HUES48 (cell line): ENCODE data around the gene COL16A1.
A peak's percentile ranks its signal among the peaks of the same experiment; 100 is the strongest.
"Not testable (repeated sequence)": the region's sequence is repeated elsewhere in the genome, so short reads cannot be mapped to it uniquely, and the experiment has no call there.

ENCODE experiments used
- H3K27ac ChIP-seq: one replicate; pipeline ENCODE4 v1.7.0; 2013; ENCODE audit warnings: low read depth, low read length, inconsistent platforms
- H3K27me3 ChIP-seq: 2 replicates; pipeline ENCODE4 v1.6.1; 2013; ENCODE audit warnings: mild to moderate bottlenecking, low read length; ENCODE audit not compliant: control insufficient read depth, insufficient read depth
- H3K36me3 ChIP-seq: 2 replicates; pipeline ENCODE4 v1.6.1; 2013; ENCODE audit warnings: low read length; ENCODE audit not compliant: control insufficient read depth, insufficient read depth
- H3K4me1 ChIP-seq: 2 replicates; pipeline ENCODE4 v1.6.1; 2013; ENCODE audit warnings: mild to moderate bottlenecking, low read length; ENCODE audit not compliant: control insufficient read depth, insufficient read depth
- H3K4me3 ChIP-seq: 2 replicates; pipeline ENCODE4 v1.5.1; 2013; ENCODE audit warnings: mild to moderate bottlenecking, low read depth, low read length
- H3K9ac ChIP-seq: 2 replicates; pipeline ENCODE4 v1.6.1; 2013; ENCODE audit warnings: mild to moderate bottlenecking, low read depth, low read length, moderate library complexity
- H3K9me3 ChIP-seq: 2 replicates; pipeline ENCODE4 v1.6.1; 2013; ENCODE audit warnings: low read length; ENCODE audit not compliant: control insufficient read depth, insufficient read depth

Gene COL16A1

GRCh38 chr1:31717341-31717740 lies 13.5 kb upstream of the COL16A1 start:
- Histone ChIP-seq H3K36me3 (no peaks in the 10 kb centered on the region), H3K27me3 (no peaks in the 10 kb centered on the region), H3K27ac (no peak overlapping the region), H3K9me3 (no peaks in the 10 kb centered on the region), H3K9ac (no peak overlapping the region), H3K4me3 (no peak overlapping the region), H3K4me1 (peaks cover 8% of the 10 kb centered on the region)

- Histone ChIP-seq H3K4me3 (peak overlapping the region; percentile 60; the same call in 1 of the 2 replicates), H3K9me3 (no peaks in the 10 kb centered on the region), H3K27ac (no peak overlapping the region), H3K27me3 (no peaks in the 10 kb centered on the region), H3K4me1 (peaks cover 8% of the 10 kb centered on the region), H3K36me3 (no peaks in the 10 kb centered on the region), H3K9ac (no peak overlapping the region)
Measured at GRCh38 chr1:31715873-31716220, 12.0 kb upstream of the COL16A1 start.

- H3K4me3 ChIP-seq: peak overlapping the region; percentile 60
- peaks cover 8% of the 10 kb centered on the region for H3K4me1 ChIP-seq
- H3K27me3 ChIP-seq: no peaks in the 10 kb centered on the region
- H3K36me3 ChIP-seq: no peaks in the 10 kb centered on the region
- no peak overlapping the region for H3K9ac ChIP-seq
- no peaks in the 10 kb centered on the region for H3K9me3 ChIP-seq
- peak overlapping the region; percentile 27 for H3K27ac ChIP-seq
Measured at GRCh38 chr1:31715087-31715872, 11.5 kb upstream of the COL16A1 start.

- no peaks in the 10 kb centered on the region for H3K9me3 ChIP-seq
- H3K4me3 ChIP-seq: peak overlapping the region; percentile 60
- no peaks in the 10 kb centered on the region for H3K27me3 ChIP-seq
- H3K36me3 ChIP-seq: no peaks in the 10 kb centered on the region
- H3K27ac ChIP-seq: peak overlapping the region; percentile 45
- peak overlapping the region; percentile 30; the same call in 1 of the 2 replicates for H3K9ac ChIP-seq
- H3K4me1 ChIP-seq: peaks cover 8% of the 10 kb centered on the region
Measured at GRCh38 chr1:31714442-31715086, 10.7 kb upstream of the COL16A1 start.

GRCh38 chr1:31712630-31713029 lies 8.8 kb upstream of the COL16A1 start:
- no peaks in the 10 kb centered on the region for H3K9me3 ChIP-seq
- H3K4me1 ChIP-seq: peaks cover 8% of the 10 kb centered on the region
- H3K27me3 ChIP-seq: no peaks in the 10 kb centered on the region
- no peaks in the 10 kb centered on the region for H3K36me3 ChIP-seq
- no peak overlapping the region for H3K27ac ChIP-seq
- H3K9ac ChIP-seq: no peak overlapping the region
- no peak overlapping the region for H3K4me3 ChIP-seq

GRCh38 chr1:31712068-31712467 lies 8.3 kb upstream of the COL16A1 start:
- Histone ChIP-seq H3K4me1 (peaks cover 9% of the 10 kb centered on the region), H3K27me3 (no peaks in the 10 kb centered on the region), H3K9me3 (no peaks in the 10 kb centered on the region), H3K4me3 (no peak overlapping the region), H3K36me3 (no peaks in the 10 kb centered on the region), H3K27ac (no peak overlapping the region), H3K9ac (no peak overlapping the region)

- Histone ChIP-seq H3K9ac (no peak overlapping the region), H3K27ac (no peak overlapping the region), H3K4me1 (peaks cover 28% of the 10 kb centered on the region), H3K9me3 (no peaks in the 10 kb centered on the region), H3K4me3 (no peak overlapping the region), H3K36me3 (no peaks in the 10 kb centered on the region), H3K27me3 (no peaks in the 10 kb centered on the region)
Measured at GRCh38 chr1:31708324-31708723, 4.5 kb upstream of the COL16A1 start.

GRCh38 chr1:31707711-31708110 lies 3.9 kb upstream of the COL16A1 start:
- no peaks in the 10 kb centered on the region for H3K36me3 ChIP-seq
- no peak overlapping the region for H3K4me3 ChIP-seq
- no peak overlapping the region for H3K9ac ChIP-seq
- H3K27me3 ChIP-seq: no peaks in the 10 kb centered on the region
- H3K4me1 ChIP-seq: peaks cover 25% of the 10 kb centered on the region
- H3K9me3 ChIP-seq: no peaks in the 10 kb centered on the region
- H3K27ac ChIP-seq: no peak overlapping the region

GRCh38 chr1:31707059-31707600 lies 3.3 kb upstream of the COL16A1 start:
- H3K27me3 ChIP-seq, H3K4me3 ChIP-seq, H3K36me3 ChIP-seq, H3K9me3 ChIP-seq, H3K27ac ChIP-seq, H3K9ac ChIP-seq: not testable (repeated sequence)
- H3K4me1 ChIP-seq: peaks cover 24% of the 10 kb centered on the region

- H3K9ac ChIP-seq: no peak overlapping the region
- H3K27me3 ChIP-seq: no peaks in the 10 kb centered on the region
- H3K4me3 ChIP-seq: no peak overlapping the region
- no peaks in the 10 kb centered on the region for H3K36me3 ChIP-seq
- no peaks in the 10 kb centered on the region for H3K9me3 ChIP-seq
- H3K4me1 ChIP-seq: peaks cover 24% of the 10 kb centered on the region
- H3K27ac ChIP-seq: no peak overlapping the region
Measured at GRCh38 chr1:31706384-31707058, 2.7 kb upstream of the COL16A1 start.
